Right renal cortex interstitium (tissue), 3 donors: ENCODE measurements around the gene LMOD1. TPM values are rescaled to one million over a fixed set of nuclear protein-coding genes. Genes with fewer than 3 reads are reported as not detected.
"Not testable (repeated sequence)": the region's sequence is repeated elsewhere in the genome, so short reads cannot be mapped to it uniquely, and the experiment has no call there.

Experiments used
- DNase-seq, 3 donors: peaks; one replicate each; pipeline ENCODE4 v3.0.0-alpha.2; 2013; ENCODE audit warnings: low read depth in 3 of 3, low spot score in 2 of 3
- polyA plus RNA-seq, 3 donors: library from polyadenylated mRNA; unstranded; fragments of 120-200 nt; gene quantifications; one replicate each; pipeline ENCODE4 v1.2.1, GENCODE V29; 2013; ENCODE audit not compliant: insufficient read length in 3 of 3

LMOD1 gene
- polyA plus RNA-seq, 3 donors = 3.9 to 4.7 (median 4.3) TPM

GRCh38 chr1:201949491-201949890, 3.1 kb upstream of the LMOD1 start:
- no peak for DNase-seq

GRCh38 chr1:201947697-201948008, 1.3 kb upstream of the LMOD1 start:
- no peak for DNase-seq

DNA sequence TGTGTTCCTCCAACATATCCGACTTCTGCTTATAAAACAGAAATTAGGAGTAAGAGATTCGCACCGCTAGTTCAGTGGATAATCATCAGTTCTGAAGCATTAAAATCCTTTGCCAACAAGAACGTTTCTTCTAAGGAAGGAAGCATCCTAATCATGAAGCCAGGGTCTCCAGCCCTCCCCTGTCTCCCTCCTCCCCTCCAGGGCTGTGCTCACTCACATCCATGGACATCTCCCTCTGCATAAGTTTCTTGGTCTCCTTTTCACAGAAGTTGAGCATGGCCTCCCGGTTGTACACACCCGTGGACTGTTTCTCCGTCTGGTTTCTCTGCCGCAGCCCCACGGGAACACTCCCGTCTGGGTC, 505 bp downstream of the LMOD1 start:
- no peak for DNase-seq

- DNase-seq = no peak
Observed at GRCh38 chr1:201945157-201945556, 1.2 kb downstream of the LMOD1 start.

DNA sequence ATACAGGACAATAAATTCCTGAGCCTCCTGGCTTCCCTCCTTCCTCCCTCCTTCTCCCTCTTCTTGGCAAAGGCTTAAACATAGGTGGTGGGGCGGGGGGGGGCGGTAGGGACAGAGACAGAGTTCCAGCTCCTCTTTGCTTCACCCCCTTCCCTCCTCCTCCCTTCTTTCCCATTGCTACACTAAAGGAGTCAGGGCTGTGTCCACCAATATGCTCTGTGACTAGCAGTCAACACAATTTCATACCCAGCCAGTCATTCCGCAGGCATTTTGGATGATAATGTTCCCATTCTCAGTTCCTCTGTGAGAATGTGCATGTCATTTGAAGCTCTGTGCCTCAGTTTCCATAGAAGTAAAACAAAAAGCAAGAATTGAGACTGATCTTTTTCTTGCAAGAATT, 1.7 kb downstream of the LMOD1 start:
- DNase-seq = no peak

- DNase-seq = no peak
Observed at GRCh38 chr1:201944002-201944401, 2.3 kb downstream of the LMOD1 start.

- DNase-seq = no peak
Observed at GRCh38 chr1:201942129-201942495, 4.2 kb downstream of the LMOD1 start.

- peak in 1 of 3 donors; percentile 56 for DNase-seq
Observed at GRCh38 chr1:201941420-201942128, 4.8 kb downstream of the LMOD1 start.

GRCh38 chr1:201940316-201940715, 6.0 kb downstream of the LMOD1 start:
- DNase-seq = not testable (repeated sequence)

DNA sequence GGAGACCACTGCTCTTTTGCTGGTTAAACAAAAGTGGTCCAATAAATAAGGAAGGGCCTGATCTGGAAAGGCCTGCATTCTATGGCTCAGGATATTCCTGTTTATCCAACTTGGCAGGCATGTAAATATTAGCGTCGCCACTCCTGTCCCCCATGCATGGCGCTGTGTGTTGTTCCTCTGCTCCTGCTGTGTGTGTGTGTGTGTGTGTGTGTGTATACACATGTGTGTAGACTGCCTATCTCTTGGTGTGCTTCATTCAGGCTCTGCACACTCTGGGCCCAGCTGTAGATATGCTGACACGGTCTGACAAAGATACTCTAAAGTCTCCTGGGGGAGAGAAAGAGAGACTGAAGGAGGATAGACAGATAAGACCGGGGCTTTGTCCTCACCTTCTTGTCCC, 6.8 kb downstream of the LMOD1 start:
- DNase-seq = no peak

DNA sequence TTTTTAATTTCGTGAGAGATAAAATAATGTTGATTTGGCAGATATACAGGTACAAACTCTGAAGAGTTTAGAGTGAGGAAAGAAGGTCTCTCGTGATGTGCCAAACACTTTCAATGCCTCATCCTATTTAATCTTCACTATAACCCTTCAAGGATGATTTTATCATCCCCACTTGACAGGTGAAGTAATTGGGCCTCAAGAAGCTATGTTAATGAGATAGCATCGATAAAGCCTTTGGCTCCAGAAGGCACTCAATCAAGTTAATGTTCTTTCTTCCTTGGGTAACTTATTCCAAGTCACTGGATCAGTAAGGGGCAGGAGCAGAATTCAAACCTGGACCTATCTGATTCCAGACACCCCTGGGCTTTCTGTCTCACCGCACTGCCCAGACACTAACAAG, 7.2 kb downstream of the LMOD1 start:
- DNase-seq = no peak

- DNase-seq = no peak
Observed at GRCh38 chr1:201938440-201939035, 7.8 kb downstream of the LMOD1 start.

DNA sequence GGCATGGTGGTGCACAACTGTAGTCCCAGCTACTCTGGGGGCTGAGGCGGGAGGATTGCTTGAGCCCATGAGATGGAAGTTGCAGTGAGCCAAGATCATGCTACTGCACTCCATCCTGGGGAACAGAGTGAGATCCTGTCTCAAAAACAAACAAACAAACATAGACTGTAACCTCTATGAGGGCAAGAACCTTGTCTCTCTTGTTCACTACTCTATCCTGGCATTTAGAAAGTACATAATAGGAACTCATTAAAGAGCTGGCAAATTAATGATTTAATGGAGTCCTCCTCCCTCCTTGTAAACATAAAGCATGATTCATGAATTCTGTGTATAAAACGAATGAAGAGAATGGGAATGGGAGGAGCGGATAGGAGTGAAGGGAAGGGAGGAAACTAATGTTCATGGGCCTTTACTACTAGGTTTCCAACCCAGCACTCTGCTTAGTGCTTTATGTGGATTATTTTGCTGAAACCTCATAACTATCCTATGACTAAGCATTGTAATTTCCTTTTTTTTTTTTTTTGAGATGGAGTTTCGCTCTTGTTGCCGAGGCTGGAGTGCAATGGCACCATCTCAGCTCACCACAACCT, 8.6 kb downstream of the LMOD1 start:
- DNase-seq = no peak

DNA sequence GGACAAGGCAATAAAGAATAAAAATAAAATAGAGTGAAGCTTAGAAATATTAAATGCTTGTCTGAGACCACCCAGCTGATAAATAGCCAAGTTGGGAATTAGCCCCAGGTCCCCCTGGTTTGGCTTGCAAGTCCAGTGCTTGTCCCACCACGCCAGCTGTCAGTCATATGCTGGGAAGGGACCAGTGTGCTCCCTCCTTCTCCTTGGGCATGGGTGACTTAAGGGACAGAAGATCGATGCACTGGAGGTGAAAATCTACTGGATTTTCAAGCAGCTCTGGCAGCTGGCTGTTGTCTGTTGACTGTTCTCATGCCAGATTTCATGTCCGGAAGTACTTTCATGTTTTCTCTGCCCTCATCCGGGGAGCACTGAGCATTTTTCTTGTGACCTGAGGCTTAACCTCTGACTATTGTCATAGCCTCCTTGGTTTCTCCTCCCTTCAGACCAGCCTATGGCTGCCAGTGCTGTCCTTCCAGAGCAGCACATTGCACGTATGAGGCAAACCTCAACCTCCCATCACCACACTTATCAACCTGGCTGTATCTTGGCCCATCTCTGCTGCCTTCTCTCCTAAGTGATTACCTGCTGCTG, 12.4 kb downstream of the LMOD1 start:
- DNase-seq = no peak

- DNase-seq = no peak
Observed at GRCh38 chr1:201930803-201931202, 15.5 kb downstream of the LMOD1 start.

DNA sequence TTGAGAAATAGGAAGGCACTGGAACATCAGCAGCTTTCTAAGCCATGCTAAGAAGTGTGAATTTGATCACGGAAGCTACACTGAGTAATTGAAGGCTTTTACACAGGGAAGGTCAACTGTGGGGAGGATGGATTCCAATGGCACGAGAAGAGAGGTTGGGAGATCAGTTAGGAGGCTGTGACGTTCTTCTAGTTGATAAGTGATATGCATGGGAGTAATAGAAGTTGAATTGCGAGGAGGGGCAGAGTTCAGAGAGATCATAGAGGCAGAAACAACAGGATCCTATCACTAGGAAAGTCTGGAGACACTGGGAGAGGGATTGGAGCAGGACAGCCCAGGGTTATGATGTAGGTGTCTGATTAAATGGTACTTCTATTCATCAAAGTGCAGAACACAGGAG, 16.2 kb downstream of the LMOD1 start:
- DNase-seq = no peak

DNA sequence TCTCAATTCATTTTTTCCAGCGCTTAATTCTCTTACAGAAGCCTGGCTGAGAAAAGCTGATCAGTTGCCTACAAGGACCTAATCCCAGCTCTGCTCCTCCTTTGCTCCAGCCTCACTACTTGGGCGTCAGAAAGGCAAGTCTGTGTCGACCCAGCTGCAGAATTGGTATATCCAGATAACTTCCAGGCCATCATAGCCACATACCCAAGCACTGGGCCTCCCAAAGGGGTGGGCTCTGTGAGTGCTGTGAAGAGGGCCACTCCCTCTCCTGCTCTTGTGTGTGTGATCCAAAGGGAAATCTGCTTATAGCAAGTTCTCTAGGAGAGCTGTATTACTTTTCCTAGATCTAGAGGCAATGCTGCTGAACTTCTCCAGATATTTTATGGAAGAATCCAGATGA, 18.1 kb downstream of the LMOD1 start:
- DNase-seq = no peak

- no peak for DNase-seq
Observed at GRCh38 chr1:201925981-201926645, 20.2 kb downstream of the LMOD1 start.

DNA sequence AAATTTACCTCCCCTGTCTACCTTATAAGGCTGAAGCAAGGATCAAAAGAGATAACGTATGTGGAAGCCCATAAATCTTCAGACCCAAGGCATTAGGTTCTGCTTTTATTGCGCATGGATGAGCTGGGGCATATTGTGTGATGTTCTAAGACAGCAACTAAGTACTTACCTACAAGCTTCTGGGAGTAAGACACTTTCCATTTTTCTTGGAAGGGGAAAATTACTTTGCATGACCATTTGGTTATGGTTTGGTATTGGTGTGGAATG, 21.1 kb downstream of the LMOD1 start:
- no peak for DNase-seq

DNA sequence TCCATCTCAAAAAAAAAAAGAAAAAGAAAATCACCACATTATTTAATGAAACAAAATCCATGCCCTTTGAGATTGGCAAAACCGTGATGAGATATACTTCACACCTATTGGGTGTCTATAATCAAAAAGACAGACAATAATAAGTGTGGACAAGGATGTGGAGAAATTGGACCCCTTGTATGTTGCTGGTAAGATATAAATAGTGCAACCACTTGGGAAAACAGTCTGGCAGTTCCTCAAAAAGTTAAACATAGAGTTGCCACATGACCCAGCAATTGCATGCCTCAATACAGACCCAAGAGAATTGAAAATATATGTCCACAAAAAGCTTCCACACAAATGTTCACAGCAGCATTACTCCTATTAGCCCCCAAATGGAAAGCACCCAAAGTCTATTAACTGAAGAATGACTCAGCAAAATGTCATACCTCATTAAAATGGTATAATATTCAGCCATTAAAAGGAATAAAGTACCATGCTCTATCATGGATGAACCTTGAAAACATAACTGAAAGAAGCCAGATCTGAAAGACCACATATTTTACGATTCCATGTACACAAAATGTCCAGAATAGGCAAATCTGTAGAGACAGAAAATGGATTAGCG, 24.3 kb downstream of the LMOD1 start:
- DNase-seq = no peak

DNA sequence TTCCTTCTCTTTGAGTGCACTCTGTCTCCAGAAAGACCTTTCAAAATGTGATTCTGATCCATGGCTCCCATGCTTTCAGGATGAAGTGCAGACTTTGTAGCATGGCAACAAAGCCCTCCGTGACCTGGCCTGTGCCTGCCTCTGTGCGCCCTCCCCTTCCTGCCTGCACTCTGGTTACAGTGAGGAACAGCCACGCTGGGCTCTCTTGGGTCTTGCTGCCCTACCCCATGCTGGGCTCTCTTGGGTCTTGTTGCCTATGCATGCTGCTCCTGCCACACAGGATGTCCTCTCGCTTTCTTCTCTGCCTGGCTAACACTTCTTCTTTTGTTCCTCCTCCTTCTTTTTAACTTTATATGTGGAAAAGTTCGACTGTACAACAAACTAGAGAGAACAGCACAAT, 28.0 kb downstream of the LMOD1 start:
- DNase-seq = no peak
